K562 (cell line): ENCODE results near the gene CCT5. TPM values are rescaled to one million over a fixed set of nuclear protein-coding genes. Genes with fewer than 3 reads are reported as not detected.

Experiments used
- ATAC-seq: fragments of 200-7000 bp; cut with Tn5 transposase; 3 replicates; pipeline ENCODE4 v1.9.1; 2020; ENCODE audit warnings: moderate library complexity
- BruUV-seq: library from RNA; stranded (reverse); fragments of 400-500 nt; replicated peaks from 2 replicates; lab custom pipeline; 2021; lab: Mats Ljungman, UMichigan
- CTCF ChIA-PET: fragments of 300-600 bp; formaldehyde crosslinking; extraction: SDS; loops from one replicate; lab custom pipeline; 2021; ENCODE audit warnings: low intra/inter-chr PET ratio; lab: Yijun Ruan, JAX
- POLR2A ChIA-PET: fragments of 300-600, 350-650 bp; sonication (Branson Sonifier 250); formaldehyde crosslinking; extraction: SDS; loops from one replicate; lab custom pipeline; 2021; ENCODE audit warnings: antibody characterized with exemption, inconsistent platforms; lab: Yijun Ruan, JAX
- DNase-seq, 4 experiments: peaks; one replicate each; pipeline versions ENCODE4 v3.0.0 to v3.0.0-alpha.2; 2011 to 2018; ENCODE audit warnings: low spot score in 3 of 4, mixed read lengths in 3 of 4; ENCODE audit errors: extremely low read depth in 1 of 4
- FAIRE-seq: peaks from 2 replicates; lab custom pipeline; 2011; peaks lifted over from hg19 to GRCh38; lab: Jason Lieb, UNC
- H2AFZ ChIP-seq: 2 replicates; pipeline ENCODE4 v1.6.0; 2011; ENCODE audit warnings: low read depth, low read length, control low read depth, inconsistent platforms
- H3K27ac ChIP-seq: fragments of 200-600 bp; 3 replicates; pipeline ENCODE4 v1.8.0; 2011; ENCODE audit warnings: low read depth, mild to moderate bottlenecking, control low read depth, inconsistent platforms, low read length, moderate library complexity, mixed read lengths; ENCODE audit errors: extremely low read depth
- H3K27me3 ChIP-seq, 2 experiments: fragments of 300-600 bp in 1 of 2; 2 replicates in 1 of 2; 3 replicates in 1 of 2; pipeline versions ENCODE4 v1.6.0 to v1.8.0; 2011; ENCODE audit warnings: inconsistent platforms in 2 of 2, low read length in 2 of 2, mild to moderate bottlenecking in 1 of 2, mixed read lengths in 1 of 2, moderate library complexity in 1 of 2; ENCODE audit not compliant: control insufficient read depth in 2 of 2, insufficient read depth in 2 of 2
- H3K36me3 ChIP-seq: fragments of 300-600 bp; 3 replicates; pipeline ENCODE4 v1.8.0; 2011; ENCODE audit warnings: mild to moderate bottlenecking, low read length, inconsistent platforms; ENCODE audit not compliant: control insufficient read depth, insufficient read depth
- H3K4me1 ChIP-seq, 2 experiments: fragments of 200-600 bp in 1 of 2; replicated peaks in 1 of 2; 2 replicates in 1 of 2; 3 replicates in 1 of 2; pipeline versions ENCODE4 v1.5.1 to v1.8.0; 2011; ENCODE audit warnings: inconsistent platforms in 2 of 2, low read length in 2 of 2, mild to moderate bottlenecking in 1 of 2, mixed read lengths in 1 of 2, moderate library complexity in 1 of 2; ENCODE audit not compliant: control insufficient read depth in 2 of 2, insufficient read depth in 2 of 2
- H3K4me2 ChIP-seq: 2 replicates; pipeline ENCODE4 v1.6.1; 2011; ENCODE audit warnings: low read length, control low read depth, inconsistent platforms, mixed read lengths; ENCODE audit not compliant: insufficient read depth
- H3K4me3 ChIP-seq: fragments of 200-600 bp; sonication (generic), shearing (Covaris generic); 2 replicates; pipeline ENCODE4 v1.5.1; 2016; ENCODE audit warnings: control low read depth, inconsistent platforms
- H3K79me2 ChIP-seq: fragments of 200-600 bp; 3 replicates; pipeline ENCODE4 v1.8.0; 2011; ENCODE audit warnings: low read length, inconsistent platforms; ENCODE audit not compliant: control insufficient read depth, insufficient read depth
- H3K9ac ChIP-seq, 2 experiments: 2 replicates each; pipeline versions ENCODE4 v1.6.0 to v1.6.1; 2011; ENCODE audit warnings: low read depth in 2 of 2, low read length in 2 of 2, control low read depth in 1 of 2, inconsistent platforms in 1 of 2, mild to moderate bottlenecking in 1 of 2, mixed read lengths in 1 of 2; ENCODE audit not compliant: insufficient read depth in 1 of 2
- H3K9me1 ChIP-seq: one replicate; pipeline ENCODE4 v1.6.0; 2011; ENCODE audit warnings: inconsistent platforms, mild to moderate bottlenecking, low read length, moderate library complexity; ENCODE audit not compliant: control insufficient read depth, insufficient read depth
- H3K9me3 ChIP-seq: replicated peaks from 2 replicates; pipeline ENCODE4 v1.5.1; 2011; ENCODE audit warnings: low read depth, low read length, inconsistent platforms; ENCODE audit not compliant: control insufficient read depth, insufficient read depth
- H4K20me1 ChIP-seq: replicated peaks from 2 replicates; pipeline ENCODE4 v1.6.1; 2011; ENCODE audit warnings: low read length, inconsistent platforms, mixed read lengths; ENCODE audit not compliant: control insufficient read depth, insufficient read depth
- BCOR ChIP-seq: fragments of 450-650 bp; IDR thresholded peaks from 2 replicates; pipeline ENCODE4 v1.6.1; 2016
- ETS2 ChIP-seq: IDR thresholded peaks from 2 replicates; pipeline ENCODE4 v1.6.1; 2016; ENCODE audit warnings: borderline replicate concordance, missing genetic modification characterization, mild to moderate bottlenecking, moderate library complexity, missing compliant biosample characterization; ENCODE audit not compliant: poor library complexity, severe bottlenecking
- EZH2 ChIP-seq: IDR thresholded peaks from 2 replicates; pipeline ENCODE4 v1.6.1; 2012; ENCODE audit warnings: low read depth, mild to moderate bottlenecking, inconsistent platforms, low read length, borderline replicate concordance
- FOXJ2 ChIP-seq: fragments of 200-800 bp; sonication (Bioruptor generic); IDR thresholded peaks from 2 replicates; pipeline ENCODE4 v1.6.1; 2016; ENCODE audit warnings: missing genetic modification characterization, missing compliant biosample characterization
- FOXK2 ChIP-seq, 2 experiments: fragments of 450-650 bp; IDR thresholded peaks in 1 of 2; conservative IDR thresholded peaks in 1 of 2; 2 replicates each; pipeline ENCODE4 v1.6.1; 2016; ENCODE audit warnings: low read depth in 2 of 2, mild to moderate bottlenecking in 1 of 2
- HNRNPLL ChIP-seq: fragments of 200-400 bp; formaldehyde crosslinking; IDR thresholded peaks from 2 replicates; pipeline ENCODE4 v1.6.1; 2017; ENCODE audit warnings: low read length, low read depth, mild to moderate bottlenecking; ENCODE audit not compliant: poor library complexity, severe bottlenecking
- KHSRP ChIP-seq: fragments of 450-650 bp; IDR thresholded peaks from 2 replicates; pipeline ENCODE4 v1.6.1; 2017
- KLF16 ChIP-seq: IDR thresholded peaks from 2 replicates; pipeline ENCODE4 v1.6.1; 2016; ENCODE audit warnings: antibody characterized with exemption
- L3MBTL2 ChIP-seq: fragments of 450-650 bp; IDR thresholded peaks from 2 replicates; pipeline ENCODE4 v1.6.1; 2016; ENCODE audit warnings: mild to moderate bottlenecking, moderate library complexity
- NCOA6 ChIP-seq: fragments of 450-650 bp; IDR thresholded peaks from 2 replicates; pipeline ENCODE4 v1.6.1; 2017; ENCODE audit warnings: mild to moderate bottlenecking
- NFE2 ChIP-seq: IDR thresholded peaks from 2 replicates; pipeline ENCODE4 v1.6.1; 2014; ENCODE audit warnings: antibody characterized with exemption, low read depth
- NR1H2 ChIP-seq: sonication (generic); formaldehyde crosslinking; IDR thresholded peaks from 2 replicates; pipeline ENCODE4 v1.4.0; 2020; ENCODE audit warnings: mild to moderate bottlenecking, missing genetic modification reagents
- NRF1 ChIP-seq, 2 experiments: fragments of 450-650 bp; IDR thresholded peaks in 1 of 2; conservative IDR thresholded peaks in 1 of 2; 2 replicates each; pipeline ENCODE4 v1.6.1; 2014; ENCODE audit warnings: mild to moderate bottlenecking in 2 of 2
- PHF20 ChIP-seq: fragments of 450-650 bp; IDR thresholded peaks from 2 replicates; pipeline ENCODE4 v1.6.1; 2018; ENCODE audit not compliant: partially characterized antibody
- RBFOX2 ChIP-seq: fragments of 200-400 bp; formaldehyde crosslinking; IDR thresholded peaks from 2 replicates; pipeline ENCODE4 v1.6.1; 2017; ENCODE audit warnings: low read depth, mild to moderate bottlenecking, low read length, moderate library complexity
- SMAD1 ChIP-seq: fragments of 150-350 bp; IDR thresholded peaks from 2 replicates; pipeline ENCODE4 v1.6.1; 2014; ENCODE audit warnings: low read length, low read depth; ENCODE audit not compliant: partially characterized antibody
- SP1 ChIP-seq: sonication (generic); formaldehyde crosslinking; IDR thresholded peaks from 2 replicates; pipeline ENCODE4 v1.8.1; 2022; ENCODE audit warnings: mild to moderate bottlenecking, missing genetic modification reagents
- SP2 ChIP-seq: IDR thresholded peaks from 2 replicates; pipeline ENCODE4 v1.6.1; 2011; ENCODE audit warnings: mild to moderate bottlenecking, low read depth, low read length, moderate library complexity; ENCODE audit not compliant: poor library complexity, severe bottlenecking; ENCODE audit errors: extremely low read depth
- TCFL5 ChIP-seq: fragments of 250-450 bp; sonication (Bioruptor Pico); conservative IDR thresholded peaks from 2 replicates; pipeline ENCODE4 v1.6.1; 2021; ENCODE audit warnings: mild to moderate bottlenecking, moderate library complexity, matching md5 sums
- ZC3H4 ChIP-seq: sonication (generic); formaldehyde crosslinking; IDR thresholded peaks from 2 replicates; pipeline ENCODE4 v1.9.0; 2021; ENCODE audit warnings: missing genetic modification reagents, borderline replicate concordance
- ZEB2 ChIP-seq: fragments of 450-650 bp; IDR thresholded peaks from 2 replicates; pipeline ENCODE4 v1.6.1; 2016
- ZFP36 ChIP-seq: fragments of 150-350 bp; IDR thresholded peaks from 2 replicates; pipeline ENCODE4 v1.6.1; 2018; ENCODE audit warnings: low read length, low read depth; ENCODE audit not compliant: partially characterized antibody
- ZFP91 ChIP-seq: sonication (generic); formaldehyde crosslinking; IDR thresholded peaks from 2 replicates; pipeline ENCODE4 v1.8.0; 2022; ENCODE audit warnings: mild to moderate bottlenecking, missing genetic modification reagents
- ZKSCAN8 ChIP-seq: fragments of 200-800 bp; sonication (Bioruptor generic); IDR thresholded peaks from 2 replicates; pipeline ENCODE4 v1.6.1; 2016; ENCODE audit warnings: missing genetic modification characterization, missing compliant biosample characterization
- ZNF224 ChIP-seq: sonication (generic); formaldehyde crosslinking; IDR thresholded peaks from 2 replicates; pipeline ENCODE4 v1.8.0; 2022; ENCODE audit warnings: mild to moderate bottlenecking, missing genetic modification reagents
- WGBS: fragments of 100-300 bp; shearing (Covaris generic); methylation state at CpG from one replicate; pipeline ENCODE4 v1.1.6; 2016; ENCODE audit warnings: low coverage, mixed read lengths; ENCODE audit not compliant: insufficient coverage; ENCODE audit errors: missing lambda C conversion rate; 5-methylcytosine and 5-hydroxymethylcytosine counted together
- in situ Hi-C: fragments of 300-500 bp; cut with MboI; formaldehyde crosslinking; loops from 4 replicates; pipeline ENCODE4 v1.15.0; 2018; ENCODE audit warnings: inconsistent platforms, mixed read lengths
- intact Hi-C: fragments of 100-400 bp; cut with micrococcal nuclease; formaldehyde crosslinking; loops from 2 replicates; pipeline ENCODE4 v1.14.2; 2022
- polyA plus RNA-seq, 8 experiments: library from polyadenylated mRNA; depleted of rRNA in 4 of 8; stranded (reverse) in 5 of 8; unstranded in 3 of 8; fragments of >200 nt; fragmentation: Nextera tagmentation in 2 of 8; fragmentation: Illumina TruSeq in 1 of 8; extraction: Ambion mirVana in 2 of 8; extraction: Trizol in 1 of 8; gene quantifications; 2 replicates each; pipeline versions ENCODE4 v1.2.1 to v1.2.3, GENCODE V29; 2011 to 2014; ENCODE audit warnings: inconsistent platforms in 1 of 8, missing spikeins in 1 of 8
- total RNA-seq, 7 experiments: library from RNA; depleted of rRNA in 6 of 7; stranded (reverse); fragments of >200 nt in 6 of 7; fragmentation: Illumina TruSeq in 2 of 7; extraction: Trizol in 2 of 7; gene quantifications; 2 replicates each; pipeline versions ENCODE4 v1.2.1 to v1.2.3, GENCODE V29; 2011 to 2021; ENCODE audit warnings: low replicate concordance in 1 of 7

CCT5 gene
- total and polyA plus RNA-seq, 9 of the 15 experiments (the other 6 are each of a cell fraction or from before 2014, with no cell fraction given): 782 to 1,606 (median 1,153) TPM

DNA sequence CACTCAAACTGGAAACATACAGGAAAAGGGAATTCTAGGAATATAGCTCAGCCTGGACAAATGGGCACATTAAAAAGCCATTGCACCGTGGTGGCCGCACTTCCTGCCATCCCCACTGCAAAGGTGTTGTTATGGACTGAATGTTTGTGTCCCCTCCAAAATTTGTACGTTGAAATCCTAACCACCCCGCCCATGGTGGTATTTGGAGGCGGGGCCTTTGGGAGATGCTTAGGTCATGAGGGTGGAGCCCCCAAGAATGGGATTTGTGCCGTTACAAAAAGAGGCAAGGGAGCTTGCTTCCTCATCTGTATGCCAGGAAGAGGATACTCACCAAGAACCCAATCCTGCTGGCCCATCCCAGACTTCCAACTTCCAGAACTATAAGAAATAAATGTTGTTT is 58.8 kb downstream of the CCT5 start:
- peak in 3 of 4 experiments; percentile 45 to 86 (median 66) for DNase-seq
- CTCF ChIA-PET: no interaction called here
- in situ Hi-C loops: no loop called here
- TF ChIP-seq NFE2 (peak; percentile 12; the same call in 1 of the 2 replicates), SP1 (CRISPR knock-in tag) (no peak), EZH2 (no peak), ETS2 (tag) (no peak), SP2 (no peak), KLF16 (no peak), SMAD1 (no peak), L3MBTL2 (0 out of 2 replicates have a peak, but pooled peaks have one; percentile 44), ZFP36 (no peak), KHSRP (no peak), ZC3H4 (CRISPR knock-in tag) (no peak), ZFP91 (CRISPR knock-in tag) (no peak), RBFOX2 (peak; percentile 24; the same call in 1 of the 2 replicates), ZNF224 (CRISPR knock-in tag) (no peak), ZEB2 (no peak), NRF1 (conservative IDR thresholded peaks at IDR 0.05 in 1 of 2, IDR thresholded peaks at IDR 0.05 in 1 of 2) (no peak), NCOA6 (no peak), NR1H2 (CRISPR knock-in tag) (no peak), FOXJ2 (tag) (no peak), FOXK2 (conservative IDR thresholded peaks at IDR 0.05 in 1 of 2, IDR thresholded peaks at IDR 0.05 in 1 of 2; ENCODE audit: low read depth in 2 of 2) (peak in 1 of 2 experiments; percentile 47; a peak in 1 of 4 replicates), TCFL5 (no peak), HNRNPLL (peak; percentile 21), PHF20 (no peak), BCOR (no peak), ZKSCAN8 (CRISPR knock-in tag) (no peak)

More for the DNA sequence above, 58.8 kb downstream of the CCT5 start:
- H3K4me2 ChIP-seq: peak overlapping the region; percentile 71
- BruUV-seq: no TSS peak
- peak overlapping the region; percentile 2 to 47; a peak in 3 of 4 replicates for H3K9ac ChIP-seq
- no peaks in the 10 kb centered on the region for H3K27me3 ChIP-seq
- H3K9me1 ChIP-seq: no peaks in the 10 kb centered on the region
- H3K4me1 ChIP-seq: peaks cover 50 to 64% of the 10 kb centered on the region in 2 experiments
- peak; percentile 48 for ATAC-seq
- H3K9me3 ChIP-seq: no peaks in the 10 kb centered on the region
- H3K36me3 ChIP-seq: peaks cover 13% of the 10 kb centered on the region; the same call in 2 of the 3 replicates
- H3K79me2 ChIP-seq: peaks cover 39% of the 10 kb centered on the region
- peak; percentile 70 for FAIRE-seq
- H3K27ac ChIP-seq: peak overlapping the region; percentile 82
- WGBS: 10% methylated on average over 6 of the region's 6 CpGs
- intact Hi-C loops: loop anchor here (5.0 to 10.0 kb wide), 2 partner anchors 57 to 296 kb away; partner anchors contain the start of gene CCT5
- POLR2A ChIA-PET: interaction anchor here (0.6 to 4.9 kb wide), 10 partner anchors 10 to 164 kb away, joined by 3 to 31 read pairs (median 4); partner anchors contain the start of gene MARCHF6
- no peaks in the 10 kb centered on the region for H4K20me1 ChIP-seq
- H2AFZ ChIP-seq: peak overlapping the region; percentile 88
- H3K4me3 ChIP-seq: peak overlapping the region; percentile 7; the same call in 1 of the 2 replicates
